Measurements from ENCODE around the gene KCNJ18. TPM values are rescaled to one million over a fixed set of nuclear protein-coding genes. Genes with fewer than 3 reads are reported as not detected.
"Not testable (repeated sequence)": the region's sequence is repeated elsewhere in the genome, so short reads cannot be mapped to it uniquely, and the experiment has no call there.

The KCNJ18 gene
- total RNA-seq, 1 experiment from 2014 or later = 0.51 TPM

GRCh38 chr17:21659635-21660034, 32.7 kb upstream of the KCNJ18 start:
- H3F3A ChIP-seq (ENCODE audit: low read length, unreplicated experiment); CTCF ChIA-PET; H3K79me2 ChIP-seq (ENCODE audit: low read length); POLR2A ChIA-PET (ENCODE audit: unreplicated experiment); DNase-seq; H3K9me2 ChIP-seq (replicated peaks; ENCODE audit: low read length); H3K27me3 ChIP-seq (ENCODE audit: low read length); H3K4me2 ChIP-seq (ENCODE audit: low read length); H3K4me1 ChIP-seq (ENCODE audit: insufficient read depth, low read length); H3K9ac ChIP-seq (ENCODE audit: low read length); H3K4me3 ChIP-seq (ENCODE audit: low read length); ATAC-seq; H4K20me1 ChIP-seq (ENCODE audit: low read length); BruUV-seq (replicated peaks); H3K9me3 ChIP-seq (ENCODE audit: low read length); H3K36me3 ChIP-seq (ENCODE audit: low read depth, low read length); H3K27ac ChIP-seq (ENCODE audit: low read length); H2AFZ ChIP-seq (ENCODE audit: low read length); intact Hi-C loops (cut with micrococcal nuclease): not testable (repeated sequence)

- H3K9me2 ChIP-seq (replicated peaks; ENCODE audit: low read length); H4K20me1 ChIP-seq (ENCODE audit: low read length); H3K9me3 ChIP-seq (ENCODE audit: low read length); H3K4me1 ChIP-seq (ENCODE audit: insufficient read depth, low read length); H3K79me2 ChIP-seq (ENCODE audit: low read length); H3K27ac ChIP-seq (ENCODE audit: low read length); H3K36me3 ChIP-seq (ENCODE audit: low read depth, low read length); BruUV-seq (replicated peaks); H3K4me3 ChIP-seq (ENCODE audit: low read length); DNase-seq; H3K4me2 ChIP-seq (ENCODE audit: low read length); H3K9ac ChIP-seq (ENCODE audit: low read length); H3K27me3 ChIP-seq (ENCODE audit: low read length); POLR2A ChIA-PET (ENCODE audit: unreplicated experiment); H2AFZ ChIP-seq (ENCODE audit: low read length); H3F3A ChIP-seq (ENCODE audit: low read length, unreplicated experiment); CTCF ChIA-PET; intact Hi-C loops (cut with micrococcal nuclease); ATAC-seq: not testable (repeated sequence)
Measured at GRCh38 chr17:21661455-21661854, 30.9 kb upstream of the KCNJ18 start.

GRCh38 chr17:21663166-21663565, 29.2 kb upstream of the KCNJ18 start:
- H3K9me3 ChIP-seq (ENCODE audit: low read length); BruUV-seq (replicated peaks); H3K27me3 ChIP-seq (ENCODE audit: low read length); H3K36me3 ChIP-seq (ENCODE audit: low read depth, low read length); H3K79me2 ChIP-seq (ENCODE audit: low read length); H3K27ac ChIP-seq (ENCODE audit: low read length); ATAC-seq; H3K9ac ChIP-seq (ENCODE audit: low read length); DNase-seq; POLR2A ChIA-PET (ENCODE audit: unreplicated experiment); H3F3A ChIP-seq (ENCODE audit: low read length, unreplicated experiment); intact Hi-C loops (cut with micrococcal nuclease); H3K9me2 ChIP-seq (replicated peaks; ENCODE audit: low read length); H2AFZ ChIP-seq (ENCODE audit: low read length); H3K4me3 ChIP-seq (ENCODE audit: low read length); CTCF ChIA-PET; H4K20me1 ChIP-seq (ENCODE audit: low read length); H3K4me2 ChIP-seq (ENCODE audit: low read length); H3K4me1 ChIP-seq (ENCODE audit: insufficient read depth, low read length): not testable (repeated sequence)

- H3F3A ChIP-seq (ENCODE audit: low read length, unreplicated experiment); H3K4me2 ChIP-seq (ENCODE audit: low read length); H3K4me1 ChIP-seq (ENCODE audit: insufficient read depth, low read length); intact Hi-C loops (cut with micrococcal nuclease); H2AFZ ChIP-seq (ENCODE audit: low read length); H3K9ac ChIP-seq (ENCODE audit: low read length); POLR2A ChIA-PET (ENCODE audit: unreplicated experiment); H3K9me3 ChIP-seq (ENCODE audit: low read length); ATAC-seq; BruUV-seq (replicated peaks); H3K79me2 ChIP-seq (ENCODE audit: low read length); H3K36me3 ChIP-seq (ENCODE audit: low read depth, low read length); CTCF ChIA-PET; H3K9me2 ChIP-seq (replicated peaks; ENCODE audit: low read length); H3K27me3 ChIP-seq (ENCODE audit: low read length); DNase-seq; H3K4me3 ChIP-seq (ENCODE audit: low read length); H4K20me1 ChIP-seq (ENCODE audit: low read length); H3K27ac ChIP-seq (ENCODE audit: low read length): not testable (repeated sequence)
Measured at GRCh38 chr17:21663614-21664474, 28.5 kb upstream of the KCNJ18 start.

GRCh38 chr17:21665171-21665570, 27.2 kb upstream of the KCNJ18 start:
- H3K79me2 ChIP-seq (ENCODE audit: low read length); intact Hi-C loops (cut with micrococcal nuclease); CTCF ChIA-PET; H3K27ac ChIP-seq (ENCODE audit: low read length); H3K9me3 ChIP-seq (ENCODE audit: low read length); H3K4me3 ChIP-seq (ENCODE audit: low read length); H4K20me1 ChIP-seq (ENCODE audit: low read length); H3K4me2 ChIP-seq (ENCODE audit: low read length); BruUV-seq (replicated peaks); H2AFZ ChIP-seq (ENCODE audit: low read length); ATAC-seq; H3K36me3 ChIP-seq (ENCODE audit: low read depth, low read length); H3K4me1 ChIP-seq (ENCODE audit: insufficient read depth, low read length); DNase-seq; POLR2A ChIA-PET (ENCODE audit: unreplicated experiment); H3K9ac ChIP-seq (ENCODE audit: low read length); H3K9me2 ChIP-seq (replicated peaks; ENCODE audit: low read length); H3F3A ChIP-seq (ENCODE audit: low read length, unreplicated experiment); H3K27me3 ChIP-seq (ENCODE audit: low read length): not testable (repeated sequence)

- CTCF ChIA-PET; H3K9ac ChIP-seq (ENCODE audit: low read length); H2AFZ ChIP-seq (ENCODE audit: low read length); H3K27me3 ChIP-seq (ENCODE audit: low read length); POLR2A ChIA-PET (ENCODE audit: unreplicated experiment); H3F3A ChIP-seq (ENCODE audit: low read length, unreplicated experiment); H3K36me3 ChIP-seq (ENCODE audit: low read depth, low read length); H3K27ac ChIP-seq (ENCODE audit: low read length); H3K9me3 ChIP-seq (ENCODE audit: low read length); H3K9me2 ChIP-seq (replicated peaks; ENCODE audit: low read length); H4K20me1 ChIP-seq (ENCODE audit: low read length); H3K4me1 ChIP-seq (ENCODE audit: insufficient read depth, low read length); ATAC-seq; intact Hi-C loops (cut with micrococcal nuclease); DNase-seq; H3K4me3 ChIP-seq (ENCODE audit: low read length); H3K79me2 ChIP-seq (ENCODE audit: low read length); H3K4me2 ChIP-seq (ENCODE audit: low read length); BruUV-seq (replicated peaks): not testable (repeated sequence)
Measured at GRCh38 chr17:21665935-21666493, 26.3 kb upstream of the KCNJ18 start.
